Lower leg skin (tissue), 3 donors: Measurements from ENCODE around the gene MAN1A2.

Experiments
- CTCF ChIP-seq, 3 donors: fragments of 450-650 bp; IDR thresholded peaks; one replicate each; pipeline ENCODE4 v1.5.1; 2016; ENCODE audit warnings: antibody characterized with exemption in 3 of 3, mild to moderate bottlenecking in 3 of 3, moderate library complexity in 2 of 3
- POLR2A ChIP-seq, 2 donors: fragments of 450-650 bp; IDR thresholded peaks; one replicate each; pipeline ENCODE4 v1.6.1; 2016 to 2017; ENCODE audit warnings: antibody characterized with exemption in 2 of 2, mild to moderate bottlenecking in 1 of 2, moderate library complexity in 1 of 2

GRCh38 chr1:117324357-117324756 lies 42.9 kb upstream of the MAN1A2 start:
- TF ChIP-seq CTCF (IDR thresholded peaks at IDR 0.05) (no peak), POLR2A (IDR thresholded peaks at IDR 0.05) (no peak)
